COLO668 (cell line): ENCODE data around the gene NAALAD2.
"Not testable (repeated sequence)": the region's sequence is repeated elsewhere in the genome, so short reads cannot be mapped to it uniquely, and the experiment has no call there.

Experiments used
- DNase-seq: peaks from one replicate; lab custom pipeline; 2025; ENCODE audit not compliant: unreplicated experiment; lab: John Stamatoyannopoulos, UW

The NAALAD2 gene

DNA sequence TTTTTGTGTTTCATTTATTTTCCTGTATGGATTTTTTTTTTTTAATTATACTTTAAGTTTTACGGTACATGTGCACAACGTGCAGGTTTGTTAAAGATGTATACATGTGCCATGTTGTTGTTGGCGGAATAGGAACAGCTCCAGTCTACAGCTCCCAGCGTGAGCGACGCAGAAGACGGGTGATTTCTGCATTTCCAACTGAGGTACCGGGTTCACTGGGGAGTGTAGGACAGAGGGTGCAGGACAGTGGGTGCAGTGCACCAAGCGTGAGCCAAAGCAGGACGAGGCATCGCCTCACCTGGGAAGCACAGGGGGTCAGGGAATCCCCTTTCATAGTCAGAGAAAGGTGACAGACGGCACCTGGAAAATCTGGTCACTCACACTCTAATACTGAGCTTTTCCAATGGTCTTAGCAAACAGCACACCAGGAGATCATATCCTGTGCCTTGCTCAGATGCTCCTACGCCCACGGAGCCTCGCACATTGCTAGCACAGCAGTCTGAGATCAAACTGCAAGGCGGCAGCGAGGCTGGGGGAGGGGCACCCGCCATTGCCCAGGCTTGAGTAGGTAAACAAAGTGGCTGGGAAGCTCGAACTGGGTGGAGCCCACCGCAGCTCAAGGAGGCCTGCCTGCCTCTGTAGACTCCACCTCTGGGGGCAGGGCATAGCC lies 105.6 kb downstream of the NAALAD2 start:
- DNase-seq = not testable (repeated sequence)

DNA sequence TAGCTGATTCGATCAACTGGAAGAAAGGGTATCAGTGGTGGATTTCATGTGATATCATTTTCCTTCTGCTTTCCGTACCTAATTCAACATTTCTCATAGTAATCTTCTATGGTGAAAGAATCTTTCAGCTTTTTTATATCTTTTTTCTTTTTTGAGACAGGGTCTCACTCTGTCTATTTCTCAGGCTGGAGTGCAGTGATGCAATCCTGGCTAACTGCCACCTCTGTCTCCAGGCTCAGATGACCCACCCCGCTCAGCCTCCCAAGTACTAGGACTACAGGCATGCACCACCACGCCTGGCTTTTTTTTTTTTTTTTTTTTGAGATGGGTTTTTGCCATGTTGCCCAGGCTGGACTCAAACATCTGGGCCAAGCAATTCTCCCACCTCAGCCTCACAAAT lies 107.0 kb downstream of the NAALAD2 start:
- no peak for DNase-seq
